Breast epithelium (tissue), 4 donors: ENCODE results near the gene PAFAH1B1. TPM values are rescaled to one million over a fixed set of nuclear protein-coding genes. Genes with fewer than 3 reads are reported as not detected.
A peak's percentile ranks its signal among the peaks of the same experiment; 100 is the strongest.
"Not testable (repeated sequence)": the region's sequence is repeated elsewhere in the genome, so short reads cannot be mapped to it uniquely, and the experiment has no call there.

ENCODE experiments used
- DNase-seq, 2 donors: peaks; one replicate each; pipeline ENCODE4 v3.0.0-alpha.2; 2019; ENCODE audit warnings: low spot score in 2 of 2
- H3K27ac ChIP-seq, 2 donors: fragments of 200-600 bp; sonication (generic) in 1 of 2; one replicate each; pipeline ENCODE4 v1.5.1; 2016 to 2019; ENCODE audit warnings: mild to moderate bottlenecking in 1 of 2
- H3K27me3 ChIP-seq, 2 donors: fragments of 200-600 bp; sonication (generic) in 1 of 2; one replicate each; pipeline versions ENCODE4 v1.5.1 to v1.6.0; 2017 to 2019; ENCODE audit warnings: control low read depth in 1 of 2, mild to moderate bottlenecking in 1 of 2
- H3K36me3 ChIP-seq: fragments of 200-600 bp; one replicate; pipeline ENCODE4 v1.5.1; 2019
- H3K4me1 ChIP-seq, 2 donors: fragments of 200-600 bp; sonication (generic); one replicate each; pipeline ENCODE4 v1.5.1; 2016 to 2019; ENCODE audit warnings: control low read depth in 1 of 2
- H3K4me3 ChIP-seq, 3 donors: fragments of 200-600 bp; sonication (generic); 1 replicate in 2 of 3; 2 replicates in 1 of 3; pipeline ENCODE4 v1.5.1; 2016 to 2019; ENCODE audit warnings: mild to moderate bottlenecking in 3 of 3, moderate library complexity in 2 of 3
- H3K9me3 ChIP-seq, 2 donors: fragments of 200-600 bp; sonication (generic) in 1 of 2; one replicate each; pipeline ENCODE4 v1.5.1; 2016 to 2019; ENCODE audit warnings: control low read depth in 1 of 2
- POLR2A ChIP-seq: fragments of 450-650 bp; IDR thresholded peaks from one replicate; pipeline ENCODE4 v1.6.1; 2016; ENCODE audit warnings: antibody characterized with exemption, mild to moderate bottlenecking, moderate library complexity
- POLR2AphosphoS5 ChIP-seq, 3 donors: sonication (generic); formaldehyde crosslinking; IDR thresholded peaks; one replicate each; pipeline ENCODE4 v1.6.1; 2017; ENCODE audit warnings: antibody characterized with exemption in 3 of 3
- intact Hi-C: fragments of 100-400 bp; cut with DNase I; formaldehyde crosslinking; loops from one replicate; pipeline ENCODE4 v1.15.1; 2023; ENCODE audit warnings: low total_unique reads
- total RNA-seq, 3 donors: library from RNA; depleted of rRNA; stranded (reverse); fragments of >200 nt; gene quantifications; one replicate each; pipeline ENCODE4 v1.1.0, GENCODE V29; 2016
- TF ChIP-seq, protein P1 (sequence below), 3 donors: fragments of 450-650 bp; IDR thresholded peaks; one replicate each; pipeline ENCODE4 v1.5.1; 2016 to 2017; ENCODE audit warnings: antibody characterized with exemption in 3 of 3, mild to moderate bottlenecking in 3 of 3, moderate library complexity in 3 of 3

Gene PAFAH1B1
- total RNA-seq, 3 donors from 2014 or later = 99.5 to 134 (median 119) TPM

- H3K27me3 ChIP-seq = no peaks in the 10 kb centered on the region
- H3K9me3 ChIP-seq = no peaks in the 10 kb centered on the region
- peaks cover 28% of the 10 kb centered on the region for H3K36me3 ChIP-seq
- intact Hi-C loops = no loop called here
- TF ChIP-seq POLR2A (no peak), POLR2AphosphoS5 (IDR thresholded peaks at IDR 0.05) (no peak)
- TF ChIP-seq, protein P1, sequence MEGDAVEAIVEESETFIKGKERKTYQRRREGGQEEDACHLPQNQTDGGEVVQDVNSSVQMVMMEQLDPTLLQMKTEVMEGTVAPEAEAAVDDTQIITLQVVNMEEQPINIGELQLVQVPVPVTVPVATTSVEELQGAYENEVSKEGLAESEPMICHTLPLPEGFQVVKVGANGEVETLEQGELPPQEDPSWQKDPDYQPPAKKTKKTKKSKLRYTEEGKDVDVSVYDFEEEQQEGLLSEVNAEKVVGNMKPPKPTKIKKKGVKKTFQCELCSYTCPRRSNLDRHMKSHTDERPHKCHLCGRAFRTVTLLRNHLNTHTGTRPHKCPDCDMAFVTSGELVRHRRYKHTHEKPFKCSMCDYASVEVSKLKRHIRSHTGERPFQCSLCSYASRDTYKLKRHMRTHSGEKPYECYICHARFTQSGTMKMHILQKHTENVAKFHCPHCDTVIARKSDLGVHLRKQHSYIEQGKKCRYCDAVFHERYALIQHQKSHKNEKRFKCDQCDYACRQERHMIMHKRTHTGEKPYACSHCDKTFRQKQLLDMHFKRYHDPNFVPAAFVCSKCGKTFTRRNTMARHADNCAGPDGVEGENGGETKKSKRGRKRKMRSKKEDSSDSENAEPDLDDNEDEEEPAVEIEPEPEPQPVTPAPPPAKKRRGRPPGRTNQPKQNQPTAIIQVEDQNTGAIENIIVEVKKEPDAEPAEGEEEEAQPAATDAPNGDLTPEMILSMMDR (IDR thresholded peaks at IDR 0.05) = no peak
- H3K4me3 ChIP-seq = no peak overlapping the region
- DNase-seq = peak in 1 of 2 donors; percentile 34
- H3K4me1 ChIP-seq = no peaks in the 10 kb centered on the region
- H3K27ac ChIP-seq = no peak overlapping the region
Measured at GRCh38 chr17:2697611-2698162, 104.2 kb downstream of the PAFAH1B1 start.

GRCh38 chr17:2699216-2699805 is 105.9 kb downstream of the PAFAH1B1 start:
- intact Hi-C loops, H3K4me1 ChIP-seq, H3K4me3 ChIP-seq, H3K27me3 ChIP-seq, H3K27ac ChIP-seq, DNase-seq, H3K9me3 ChIP-seq: not testable (repeated sequence)
- H3K36me3 ChIP-seq = peaks cover 28% of the 10 kb centered on the region

- Histone ChIP-seq H3K27ac (no peak overlapping the region), H3K27me3 (no peaks in the 10 kb centered on the region), H3K4me1 (no peaks in the 10 kb centered on the region), H3K4me3 (no peak overlapping the region), H3K36me3 (peaks cover 28% of the 10 kb centered on the region), H3K9me3 (no peaks in the 10 kb centered on the region)
- DNase-seq = peak in 1 of 2 donors; percentile 20
- intact Hi-C loops = no loop called here
- no peak for TF ChIP-seq POLR2AphosphoS5 (IDR thresholded peaks at IDR 0.05)
- no peak for TF ChIP-seq POLR2A
- TF ChIP-seq, protein P1 (IDR thresholded peaks at IDR 0.05) = no peak
Measured at GRCh38 chr17:2700030-2700490, 106.6 kb downstream of the PAFAH1B1 start.

- Histone ChIP-seq H3K36me3 (peaks cover 28% of the 10 kb centered on the region), H3K4me1 (no peaks in the 10 kb centered on the region), H3K27me3 (no peaks in the 10 kb centered on the region), H3K27ac (no peak overlapping the region), H3K9me3 (no peaks in the 10 kb centered on the region), H3K4me3 (no peak overlapping the region)
- intact Hi-C loops = no loop called here
- DNase-seq = peak in 1 of 2 donors; percentile 45
- TF ChIP-seq POLR2AphosphoS5 (IDR thresholded peaks at IDR 0.05) (no peak), POLR2A (no peak)
- TF ChIP-seq, protein P1 (IDR thresholded peaks at IDR 0.05) = no peak
Measured at GRCh38 chr17:2700491-2701141, 107.2 kb downstream of the PAFAH1B1 start.

DNA sequence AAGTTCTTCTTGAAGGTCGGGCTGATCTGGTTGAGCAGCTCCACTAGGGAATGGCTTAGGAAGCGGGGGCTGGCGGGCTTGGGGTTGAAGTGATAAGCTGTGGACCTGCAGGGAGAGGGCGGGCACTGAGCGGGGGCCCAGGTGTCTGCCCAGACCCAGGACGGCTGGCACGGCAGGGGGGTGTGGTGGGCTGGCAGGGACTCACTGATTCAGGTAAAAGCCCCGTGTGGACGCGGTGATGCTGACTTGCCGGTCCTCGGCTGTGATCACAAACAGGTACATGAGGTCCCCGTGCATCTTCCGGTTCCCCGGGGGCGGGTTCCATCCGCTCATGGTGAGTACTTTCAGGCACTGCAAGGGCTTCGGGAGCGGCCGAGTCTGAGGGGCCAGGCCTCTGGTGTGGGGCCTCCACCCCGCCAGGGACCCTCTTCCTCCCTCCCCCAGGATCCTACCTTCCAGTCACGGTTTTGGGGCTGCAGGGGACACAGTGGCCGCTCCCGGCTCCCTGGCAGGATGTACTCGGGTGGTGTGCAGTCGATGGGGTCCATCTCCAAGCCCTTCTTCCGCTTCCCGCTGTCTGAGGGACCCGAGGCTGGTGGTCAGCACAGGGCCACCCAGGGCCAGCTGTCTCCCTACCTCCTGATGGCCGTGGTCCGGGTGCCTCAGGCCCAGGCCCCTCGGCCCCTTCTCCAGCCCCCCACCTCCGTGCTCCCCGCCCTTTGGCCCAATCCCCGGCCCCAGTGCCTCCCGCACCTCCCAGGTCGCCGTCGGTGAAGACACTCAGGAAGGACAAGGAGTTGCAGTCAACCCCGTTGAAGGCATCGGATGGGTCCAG is 107.9 kb downstream of the PAFAH1B1 start:
- peak in 1 of 2 donors; percentile 51 for DNase-seq

More for the DNA sequence above, 107.9 kb downstream of the PAFAH1B1 start:
- no peak overlapping the region for H3K4me3 ChIP-seq
- peaks cover 25% of the 10 kb centered on the region for H3K36me3 ChIP-seq
- no peak for TF ChIP-seq POLR2A
- no peak for TF ChIP-seq POLR2AphosphoS5 (IDR thresholded peaks at IDR 0.05)
- TF ChIP-seq, protein P1 (IDR thresholded peaks at IDR 0.05) = no peak
- intact Hi-C loops = no loop called here
- no peaks in the 10 kb centered on the region for H3K9me3 ChIP-seq
- peak overlapping the region; percentile 80 for H3K27ac ChIP-seq
- no peaks in the 10 kb centered on the region for H3K4me1 ChIP-seq
- no peaks in the 10 kb centered on the region for H3K27me3 ChIP-seq
